ENCODE data around the gene SLIT1.

DNA sequence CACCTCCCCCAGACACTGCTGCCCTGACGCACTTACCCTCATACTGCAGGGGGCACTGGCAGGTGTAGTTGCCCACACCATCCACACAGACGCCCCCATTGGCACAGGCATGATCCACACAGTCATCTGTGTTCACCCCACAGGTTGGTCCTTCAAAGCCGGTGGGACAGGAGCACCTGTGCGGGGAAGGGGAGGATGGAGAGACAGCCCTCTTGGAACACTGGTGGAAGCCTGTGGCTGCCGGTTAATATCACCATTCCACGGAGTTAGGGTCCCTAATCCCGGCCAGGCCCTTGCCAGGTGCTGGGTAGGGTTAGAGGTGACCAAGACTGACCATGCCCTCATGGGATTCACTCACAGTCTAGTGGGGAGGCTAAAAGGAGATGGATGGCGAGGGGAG is 171.8 kb downstream of the SLIT1 start:
- TF ChIP-seq POLR2A (IDR thresholded peaks at IDR 0.05; ENCODE audit: low read depth, low read length) (no peak), POLR2AphosphoS5 (IDR thresholded peaks at IDR 0.05; ENCODE audit: low read depth, low read length) (no peak), TAF1 (IDR thresholded peaks at IDR 0.05; ENCODE audit: borderline replicate concordance, low read depth, low read length) (no peak)

Measured in GM12892 (cell line).